Endothelial cell of umbilical vein (primary cell): ENCODE measurements around the gene RBMX2. TPM values are rescaled to one million over a fixed set of nuclear protein-coding genes. Genes with fewer than 3 reads are reported as not detected.

ENCODE experiments used
- BruUV-seq: library from RNA; stranded (reverse); fragments of 400-500 nt; replicated peaks from 2 replicates; lab custom pipeline; 2021; lab: Mats Ljungman, UMichigan
- CTCF ChIA-PET: fragments of 300-600, 350-600 bp; sonication (Branson Sonifier 250); formaldehyde crosslinking; loops from one replicate; lab custom pipeline; 2021; ENCODE audit warnings: antibody characterized with exemption, inconsistent platforms; lab: Charles Lee
- POLR2A ChIA-PET: fragments of 300-600, 350-600 bp; sonication (Branson Sonifier 250); formaldehyde crosslinking; loops from one replicate; lab custom pipeline; 2021; ENCODE audit warnings: antibody characterized with exemption, inconsistent platforms; lab: Charles Lee
- DNase-seq: peaks from one replicate; pipeline ENCODE4 v3.0.0-alpha.2; 2011; ENCODE audit warnings: low read depth, low spot score
- FAIRE-seq: peaks from 2 replicates; lab custom pipeline; 2011; peaks lifted over from hg19 to GRCh38; lab: Jason Lieb, UNC
- H2AFZ ChIP-seq: 2 replicates; pipeline ENCODE4 v1.6.0; 2012; ENCODE audit warnings: low read depth, low read length, control low read depth, inconsistent platforms
- H3K27ac ChIP-seq: 2 replicates; pipeline ENCODE4 v1.5.1; 2011; ENCODE audit warnings: low read depth, mild to moderate bottlenecking, control low read depth, low read length, moderate library complexity; ENCODE audit not compliant: insufficient read depth
- H3K27me3 ChIP-seq, 2 experiments: 2 replicates each; pipeline versions ENCODE4 v1.6.0 to v1.6.1; 2011; ENCODE audit warnings: low read length in 2 of 2, mixed read lengths in 1 of 2; ENCODE audit not compliant: control insufficient read depth in 2 of 2, insufficient read depth in 2 of 2
- H3K36me3 ChIP-seq, 2 experiments: 2 replicates in 1 of 2; 3 replicates in 1 of 2; pipeline ENCODE4 v1.5.1; 2011; ENCODE audit warnings: low read length in 2 of 2, mild to moderate bottlenecking in 1 of 2, moderate library complexity in 1 of 2; ENCODE audit not compliant: control insufficient read depth in 2 of 2, insufficient read depth in 2 of 2; ENCODE audit errors: extremely low read depth in 1 of 2
- H3K4me1 ChIP-seq: 3 replicates; pipeline ENCODE4 v1.5.1; 2011; ENCODE audit warnings: mild to moderate bottlenecking, low read length; ENCODE audit not compliant: control insufficient read depth, insufficient read depth; ENCODE audit errors: extremely low read depth
- H3K4me2 ChIP-seq: 2 replicates; pipeline ENCODE4 v1.6.1; 2011; ENCODE audit warnings: low read length, control low read depth, mixed read lengths; ENCODE audit not compliant: insufficient read depth
- H3K4me3 ChIP-seq, 3 experiments: fragments of 200-600 bp in 1 of 3; sonication (generic), shearing (Covaris generic) in 1 of 3; replicated peaks in 1 of 3; 2 replicates each; pipeline ENCODE4 v1.5.1; 2011 to 2016; ENCODE audit warnings: control low read depth in 3 of 3, low read length in 3 of 3, mild to moderate bottlenecking in 2 of 3, inconsistent platforms in 1 of 3, low read depth in 1 of 3, moderate library complexity in 1 of 3; ENCODE audit not compliant: insufficient read depth in 1 of 3
- H3K79me2 ChIP-seq: 2 replicates; pipeline ENCODE4 v1.6.0; 2012; ENCODE audit warnings: low read length, inconsistent platforms; ENCODE audit not compliant: control insufficient read depth, insufficient read depth
- H3K9ac ChIP-seq: replicated peaks from 2 replicates; pipeline ENCODE3; 2011; ENCODE audit warnings: low read length, control low read depth; ENCODE audit not compliant: insufficient read depth; ENCODE audit errors: extremely low read depth
- H3K9me1 ChIP-seq: replicated peaks from 3 replicates; pipeline ENCODE4 v1.6.0; 2011; ENCODE audit warnings: mild to moderate bottlenecking, low read length; ENCODE audit not compliant: control insufficient read depth, insufficient read depth; ENCODE audit errors: extremely low read depth
- H3K9me3 ChIP-seq: replicated peaks from 2 replicates; pipeline ENCODE4 v1.5.1; 2012; ENCODE audit warnings: low read length, inconsistent platforms; ENCODE audit not compliant: control insufficient read depth, insufficient read depth
- H4K20me1 ChIP-seq: replicated peaks from 2 replicates; pipeline ENCODE3; 2011; ENCODE audit warnings: mild to moderate bottlenecking, low read length; ENCODE audit not compliant: control insufficient read depth, insufficient read depth; ENCODE audit errors: extremely low read depth
- CTCF ChIP-seq, 2 donors: IDR thresholded peaks; 1 replicate in 1 of 2; 2 replicates in 1 of 2; pipeline ENCODE4 v1.5.1; 2011; ENCODE audit warnings: low read length in 2 of 2, mild to moderate bottlenecking in 2 of 2, moderate library complexity in 2 of 2, control low read depth in 1 of 2, inconsistent platforms in 1 of 2, low read depth in 1 of 2; ENCODE audit not compliant: insufficient read depth in 1 of 2; ENCODE audit errors: extremely low read depth in 1 of 2
- EZH2 ChIP-seq: IDR thresholded peaks from 2 replicates; pipeline ENCODE4 v1.6.1; 2012; ENCODE audit warnings: borderline replicate concordance, low read depth, mild to moderate bottlenecking, moderate library complexity, low read length, inconsistent platforms; ENCODE audit not compliant: severe bottlenecking
- FOS ChIP-seq: IDR thresholded peaks from 2 replicates; pipeline ENCODE4 v1.6.1; 2011; ENCODE audit warnings: mild to moderate bottlenecking, low read length, moderate library complexity, borderline replicate concordance; ENCODE audit not compliant: insufficient read depth
- GATA2 ChIP-seq: IDR thresholded peaks from 2 replicates; pipeline ENCODE4 v1.7.0; 2011; ENCODE audit warnings: low read depth, mild to moderate bottlenecking, moderate library complexity, mixed read lengths, low read length; ENCODE audit not compliant: insufficient read length, insufficient read depth
- JUN ChIP-seq: IDR thresholded peaks from 2 replicates; pipeline ENCODE4 v1.6.1; 2011; ENCODE audit warnings: borderline replicate concordance, low read depth; ENCODE audit not compliant: insufficient read length, insufficient read depth
- MAX ChIP-seq: IDR thresholded peaks from 2 replicates; pipeline ENCODE4 v1.6.1; 2011; ENCODE audit not compliant: insufficient read depth, insufficient read length
- MYC ChIP-seq: IDR thresholded peaks from one replicate; pipeline ENCODE4 v1.6.1; 2011; ENCODE audit warnings: mild to moderate bottlenecking, low read depth, low read length
- POLR2A ChIP-seq: IDR thresholded peaks from 2 replicates; pipeline ENCODE4 v1.6.1; 2012; ENCODE audit warnings: low read depth, mild to moderate bottlenecking, control low read depth, low read length
- POLR2AphosphoS5 ChIP-seq: IDR thresholded peaks from 2 replicates; pipeline ENCODE4 v1.6.1; 2012; ENCODE audit warnings: low read depth, mild to moderate bottlenecking, control low read depth, low read length, moderate library complexity; ENCODE audit not compliant: insufficient read depth
- dilution Hi-C: fragments of 300-500 bp; cut with MboI; formaldehyde crosslinking; loops from one replicate; pipeline ENCODE4 v1.15.0; 2019; ENCODE audit warnings: low sequenced_read_pairs; ENCODE audit not compliant: extremely low pct_ligation_motif_present
- intact Hi-C: fragments of 100-400 bp; cut with micrococcal nuclease; formaldehyde crosslinking; loops from one replicate; pipeline ENCODE4 v1.10.0; 2022
- polyA plus RNA-seq, 4 experiments: library from polyadenylated mRNA; depleted of rRNA in 3 of 4; stranded (reverse) in 3 of 4; unstranded in 1 of 4; fragments of >200 nt; gene quantifications; 2 replicates each; pipeline versions ENCODE4 v1.2.1 to v1.2.3, GENCODE V29; 2011 to 2012; ENCODE audit warnings: missing spikeins in 1 of 4
- total RNA-seq: library from RNA; stranded (reverse); gene quantifications from 2 replicates; pipeline ENCODE4 v1.2.3, GENCODE V29; 2021

The RBMX2 gene
- total and polyA plus RNA-seq, 2 donors (not counting 3 experiments of a cell fraction or from before 2014, with no cell fraction given) = 10.6 to 21.1 TPM

- no peaks in the 10 kb centered on the region for H4K20me1 ChIP-seq
- FAIRE-seq (no peak), DNase-seq (no peak)
- no peaks in the 10 kb centered on the region for H3K36me3 ChIP-seq
- no TSS peak for BruUV-seq
- dilution Hi-C loops = no loop called here
- H3K9ac ChIP-seq = no peak overlapping the region
- TF ChIP-seq EZH2 (no peak), JUN (no peak), MYC (no peak), POLR2AphosphoS5 (no peak), POLR2A (no peak), CTCF (IDR thresholded peaks at IDR 0.05; ENCODE audit: extremely low read depth in 1 of 2, insufficient read depth in 1 of 2, low read depth in 1 of 2, low read length in 2 of 2) (no peak), GATA2 (no peak), FOS (no peak), MAX (no peak)
- H3K27ac ChIP-seq = no peak overlapping the region
- intact Hi-C loops = no loop called here
- H2AFZ ChIP-seq = no peak overlapping the region
- H3K9me3 ChIP-seq = no peaks in the 10 kb centered on the region
- no peak overlapping the region for H3K4me2 ChIP-seq
- ChIA-PET CTCF (no interaction called here), POLR2A (no interaction called here)
- no peak overlapping the region for H3K4me3 ChIP-seq
- H3K27me3 ChIP-seq = no peaks in the 10 kb centered on the region
- no peaks in the 10 kb centered on the region for H3K4me1 ChIP-seq
- H3K9me1 ChIP-seq = no peaks in the 10 kb centered on the region
- H3K79me2 ChIP-seq = no peaks in the 10 kb centered on the region
Observed at GRCh38 chrX:130419263-130419662, 17.5 kb downstream of the RBMX2 start.
